Fibroblast of pulmonary artery (primary cell): ENCODE data around the gene CRTC1.
A peak's percentile ranks its signal among the peaks of the same experiment; 100 is the strongest.

Experiments
- DNase-seq: peaks from one replicate; pipeline ENCODE4 v3.0.0-alpha.2; 2010; ENCODE audit warnings: low read depth
- H3K4me3 ChIP-seq: replicated peaks from 2 replicates; pipeline ENCODE4 v1.5.1; 2011; ENCODE audit warnings: low read depth, mild to moderate bottlenecking, control low read depth, low read length, moderate library complexity
- TF ChIP-seq, protein P1 (sequence below): IDR thresholded peaks from 2 replicates; pipeline ENCODE4 v1.5.1; 2011; ENCODE audit warnings: mild to moderate bottlenecking, control low read depth, low read length, inconsistent platforms; ENCODE audit errors: missing control alignments

The CRTC1 gene

GRCh38 chr19:18670312-18670711 lies 13.2 kb upstream of the CRTC1 start:
- TF ChIP-seq, protein P1, sequence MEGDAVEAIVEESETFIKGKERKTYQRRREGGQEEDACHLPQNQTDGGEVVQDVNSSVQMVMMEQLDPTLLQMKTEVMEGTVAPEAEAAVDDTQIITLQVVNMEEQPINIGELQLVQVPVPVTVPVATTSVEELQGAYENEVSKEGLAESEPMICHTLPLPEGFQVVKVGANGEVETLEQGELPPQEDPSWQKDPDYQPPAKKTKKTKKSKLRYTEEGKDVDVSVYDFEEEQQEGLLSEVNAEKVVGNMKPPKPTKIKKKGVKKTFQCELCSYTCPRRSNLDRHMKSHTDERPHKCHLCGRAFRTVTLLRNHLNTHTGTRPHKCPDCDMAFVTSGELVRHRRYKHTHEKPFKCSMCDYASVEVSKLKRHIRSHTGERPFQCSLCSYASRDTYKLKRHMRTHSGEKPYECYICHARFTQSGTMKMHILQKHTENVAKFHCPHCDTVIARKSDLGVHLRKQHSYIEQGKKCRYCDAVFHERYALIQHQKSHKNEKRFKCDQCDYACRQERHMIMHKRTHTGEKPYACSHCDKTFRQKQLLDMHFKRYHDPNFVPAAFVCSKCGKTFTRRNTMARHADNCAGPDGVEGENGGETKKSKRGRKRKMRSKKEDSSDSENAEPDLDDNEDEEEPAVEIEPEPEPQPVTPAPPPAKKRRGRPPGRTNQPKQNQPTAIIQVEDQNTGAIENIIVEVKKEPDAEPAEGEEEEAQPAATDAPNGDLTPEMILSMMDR, result no peak
- no peak for DNase-seq

DNA sequence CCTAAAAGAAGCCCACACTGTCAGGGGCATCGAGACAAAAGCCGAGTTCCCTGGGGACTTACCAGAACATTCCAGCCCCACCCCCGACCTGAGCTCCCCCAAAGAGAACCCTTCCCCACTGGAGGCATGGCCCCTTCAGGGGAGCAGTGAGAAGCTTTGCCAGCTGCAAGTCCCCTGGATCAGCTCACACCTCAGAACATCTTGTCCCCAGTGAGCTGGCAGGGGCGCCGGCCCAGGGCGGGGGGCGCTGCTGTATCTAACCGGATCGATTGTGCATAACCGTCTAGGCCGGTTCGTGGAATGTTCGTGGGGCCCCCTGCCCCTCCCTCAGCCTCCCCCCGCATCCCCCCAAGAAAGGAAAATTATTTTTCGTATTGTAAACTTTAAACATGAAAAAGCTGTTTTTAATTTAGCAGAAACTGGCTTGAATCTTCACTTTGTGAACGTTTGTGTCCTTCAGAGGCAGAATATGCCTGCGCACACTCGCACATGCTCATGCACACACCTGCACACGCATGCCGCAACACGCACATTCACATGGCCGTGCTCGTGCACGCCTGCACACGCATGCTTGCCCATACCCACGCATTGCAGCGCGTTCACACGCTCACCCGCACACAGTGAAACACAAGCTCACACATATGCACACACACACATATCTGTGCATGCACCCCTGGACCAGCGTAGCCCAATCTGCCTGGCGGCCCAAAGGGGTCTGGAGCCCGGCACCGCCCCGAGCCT lies 12.0 kb upstream of the CRTC1 start:
- DNase-seq, result no peak
- H3K4me3 ChIP-seq, result no peak overlapping the region
- TF ChIP-seq, protein P1, result no peak

More at GRCh38 chr19:18670312-18670711, 13.2 kb upstream of the CRTC1 start:
- H3K4me3 ChIP-seq, result no peak overlapping the region

DNA sequence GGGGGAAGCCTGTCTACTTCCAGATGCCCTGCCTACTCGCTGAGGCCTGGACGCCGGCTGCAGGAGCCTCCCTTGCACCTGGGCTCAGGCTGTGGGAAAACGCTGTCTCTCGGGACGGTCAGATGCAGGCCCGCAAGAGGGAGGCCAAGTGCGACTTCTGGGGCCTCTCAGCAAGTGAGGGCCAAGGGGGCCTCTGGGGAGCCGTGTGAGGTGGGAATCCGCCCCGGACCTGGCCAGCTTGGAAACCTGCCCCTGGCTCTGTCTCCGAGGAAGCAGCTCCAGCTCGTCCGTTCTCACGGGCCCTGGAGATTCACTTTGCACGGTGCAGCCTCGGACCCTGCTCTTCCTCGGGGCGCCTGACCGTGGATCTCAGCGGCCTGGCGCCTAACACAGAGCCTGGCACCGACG lies 11.4 kb upstream of the CRTC1 start:
- DNase-seq, result no peak
- H3K4me3 ChIP-seq, result no peak overlapping the region
- TF ChIP-seq, protein P1, result no peak

DNA sequence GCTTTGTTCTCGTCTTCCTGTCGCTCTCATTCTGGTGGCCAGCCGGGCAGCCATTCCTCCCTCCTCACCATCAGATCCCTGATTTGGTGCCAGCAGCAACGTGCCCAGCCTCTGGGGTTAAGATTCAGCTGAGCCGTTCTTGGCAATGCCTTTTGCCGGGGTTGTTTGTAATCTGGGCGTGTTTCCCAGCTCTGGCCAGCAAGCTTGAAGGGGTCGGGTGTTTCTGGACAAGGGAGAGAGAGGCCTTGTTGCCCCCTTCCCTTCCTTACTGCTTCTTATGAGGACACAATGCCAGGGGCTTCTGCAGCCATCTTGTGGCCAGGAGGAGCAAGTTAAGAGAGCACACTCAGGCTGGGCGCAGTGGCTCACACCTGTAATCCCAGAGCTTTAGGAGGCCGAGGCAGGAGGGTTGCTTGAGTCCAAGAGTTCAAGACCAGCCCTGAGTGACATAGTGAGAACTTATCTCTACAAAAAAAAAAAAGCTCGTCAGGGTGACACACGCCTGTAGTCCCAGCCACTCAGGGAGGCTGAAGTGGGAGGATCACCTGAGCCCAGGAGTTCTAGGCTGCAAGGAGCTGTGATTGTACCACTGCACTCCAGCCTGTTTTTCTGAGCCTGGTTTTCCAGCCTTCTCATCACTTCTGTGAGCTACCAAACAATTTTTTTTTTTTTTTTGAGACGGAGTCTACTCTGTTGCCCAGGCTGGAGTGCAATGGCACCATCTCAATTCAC lies 10.7 kb upstream of the CRTC1 start:
- TF ChIP-seq, protein P1, result peak; percentile 39
- DNase-seq, result peak; percentile 53

GRCh38 chr19:18674616-18675015 lies 8.9 kb upstream of the CRTC1 start:
- no peak overlapping the region for H3K4me3 ChIP-seq
- TF ChIP-seq, protein P1, result no peak
- no peak for DNase-seq

More for the DNA sequence above, 10.7 kb upstream of the CRTC1 start:
- no peak overlapping the region for H3K4me3 ChIP-seq

GRCh38 chr19:18675779-18676178 lies 7.7 kb upstream of the CRTC1 start:
- DNase-seq, result peak; percentile 40
- H3K4me3 ChIP-seq, result no peak overlapping the region
- TF ChIP-seq, protein P1, result peak; percentile 56
